GM21717 (cell line): ENCODE data around the gene DNAI7.
A peak's percentile ranks its signal among the peaks of the same experiment; 100 is the strongest.

ENCODE experiments used
- ATAC-seq: cut with Tn5 transposase; IDR thresholded peaks from one replicate; pipeline ENCODE4 v1.9.1; 2021; ENCODE audit warnings: mild to moderate bottlenecking, moderate library complexity; ENCODE audit not compliant: unreplicated experiment

The DNAI7 gene

GRCh38 chr12:25107920-25108319 lies 87.0 kb downstream of the DNAI7 start:
- peak; percentile 97 for ATAC-seq

DNA sequence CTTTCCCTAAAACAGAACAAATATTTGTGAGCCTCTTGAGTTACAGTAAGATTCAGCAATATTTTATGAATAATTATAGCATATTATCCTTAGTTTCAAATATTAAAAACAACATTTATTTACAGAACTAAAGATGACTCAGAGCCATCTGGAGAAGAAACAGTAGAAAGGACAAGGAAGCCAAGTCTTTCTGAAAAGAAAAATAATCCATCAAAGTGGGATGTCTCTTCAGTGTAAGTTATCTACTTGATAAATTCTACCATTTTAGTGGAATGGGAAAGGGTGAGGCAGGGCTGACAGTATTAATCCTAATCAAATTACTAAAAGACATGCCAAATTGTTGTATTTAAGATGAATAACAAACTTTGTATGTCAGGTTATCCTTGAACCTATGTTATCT lies 88.1 kb downstream of the DNAI7 start:
- no peak for ATAC-seq

- ATAC-seq = no peak
Observed at GRCh38 chr12:25102402-25102801, 92.6 kb downstream of the DNAI7 start.

DNA sequence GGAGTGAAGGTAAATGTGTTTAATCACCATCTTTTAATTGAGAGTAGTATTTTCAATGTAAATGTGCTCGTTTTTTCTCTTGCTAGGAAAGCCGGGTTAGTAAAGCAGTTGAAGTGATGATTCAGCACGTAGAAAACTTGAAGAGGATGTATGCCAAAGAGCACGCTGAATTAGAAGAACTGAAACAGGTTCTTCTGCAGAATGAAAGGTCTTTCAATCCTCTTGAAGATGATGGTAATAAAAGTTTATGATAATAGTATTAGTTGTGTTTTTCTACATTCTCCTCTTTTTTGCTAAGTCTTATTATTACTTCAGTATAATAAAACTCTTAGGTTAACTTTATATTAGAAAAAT lies 93.9 kb downstream of the DNAI7 start:
- ATAC-seq = no peak

- ATAC-seq = no peak
Observed at GRCh38 chr12:25100194-25101091, 94.5 kb downstream of the DNAI7 start.

- ATAC-seq = no peak
Observed at GRCh38 chr12:25099010-25099409, 96.0 kb downstream of the DNAI7 start.

- ATAC-seq = no peak
Observed at GRCh38 chr12:25089738-25090137, 105.2 kb downstream of the DNAI7 start.

- no peak for ATAC-seq
Observed at GRCh38 chr12:25087596-25087995, 107.4 kb downstream of the DNAI7 start.

DNA sequence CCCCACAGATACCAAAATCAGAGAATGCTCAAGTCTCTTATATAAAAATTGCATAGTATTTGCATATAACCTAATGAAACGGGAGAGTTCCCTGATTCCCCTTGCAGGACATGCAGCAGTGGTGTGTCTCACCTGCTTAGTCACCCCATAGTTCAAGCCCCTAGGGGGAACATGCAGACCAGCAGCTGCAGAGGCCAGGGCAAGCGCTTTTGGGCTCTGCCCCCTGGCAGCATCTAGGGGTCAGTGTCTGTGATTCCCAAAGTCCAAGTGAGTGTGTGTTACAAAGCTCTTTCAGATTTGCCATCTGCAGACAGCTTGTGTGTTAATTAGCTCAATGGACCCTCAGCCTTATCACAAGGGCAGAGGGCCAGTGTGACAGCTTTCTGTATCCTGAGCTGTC lies 110.1 kb downstream of the DNAI7 start:
- ATAC-seq = no peak

GRCh38 chr12:25083211-25083610 lies 111.7 kb downstream of the DNAI7 start:
- ATAC-seq = no peak

- ATAC-seq = no peak
Observed at GRCh38 chr12:25082628-25083027, 112.3 kb downstream of the DNAI7 start.

GRCh38 chr12:25079393-25079792 lies 115.6 kb downstream of the DNAI7 start:
- no peak for ATAC-seq

DNA sequence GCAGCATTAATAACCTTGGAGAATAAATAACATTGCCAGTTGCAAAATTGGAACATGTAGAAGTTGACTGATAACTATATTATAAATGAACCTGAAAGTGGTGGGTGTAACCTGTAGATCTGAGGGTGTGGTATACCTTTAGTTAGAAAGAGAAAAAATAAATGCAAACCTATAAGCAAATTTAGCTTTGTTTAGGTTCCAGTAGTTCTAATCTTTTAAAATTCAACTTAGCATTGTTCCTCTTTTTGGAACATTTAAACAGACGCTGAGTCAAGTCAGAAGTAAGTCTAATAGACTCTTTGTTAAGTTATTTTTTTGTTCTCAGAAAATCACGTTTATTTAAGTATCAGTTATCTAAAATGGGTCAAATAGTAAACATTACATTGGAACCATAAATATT lies 120.0 kb downstream of the DNAI7 start:
- peak; percentile 68 for ATAC-seq

DNA sequence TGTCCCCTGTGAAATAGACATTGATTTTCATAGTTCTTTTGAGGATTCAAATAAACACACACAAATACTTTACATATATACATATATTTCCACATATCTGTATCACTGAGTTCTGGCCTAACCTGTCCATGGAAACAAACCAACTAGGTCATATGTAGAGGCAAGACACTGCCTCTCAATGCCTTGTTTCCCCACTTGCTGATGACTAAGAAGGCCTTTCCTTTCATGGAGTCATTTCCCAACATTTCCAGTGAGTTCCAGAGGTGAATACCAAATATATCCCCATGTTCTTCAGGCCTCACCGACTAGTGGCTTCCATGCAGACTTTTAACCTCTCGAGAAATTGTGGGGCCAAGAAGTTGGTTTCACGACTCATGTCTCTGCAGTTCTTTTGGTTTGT lies 120.8 kb downstream of the DNAI7 start:
- no peak for ATAC-seq

GRCh38 chr12:25072906-25073650 lies 121.9 kb downstream of the DNAI7 start:
- no peak for ATAC-seq

DNA sequence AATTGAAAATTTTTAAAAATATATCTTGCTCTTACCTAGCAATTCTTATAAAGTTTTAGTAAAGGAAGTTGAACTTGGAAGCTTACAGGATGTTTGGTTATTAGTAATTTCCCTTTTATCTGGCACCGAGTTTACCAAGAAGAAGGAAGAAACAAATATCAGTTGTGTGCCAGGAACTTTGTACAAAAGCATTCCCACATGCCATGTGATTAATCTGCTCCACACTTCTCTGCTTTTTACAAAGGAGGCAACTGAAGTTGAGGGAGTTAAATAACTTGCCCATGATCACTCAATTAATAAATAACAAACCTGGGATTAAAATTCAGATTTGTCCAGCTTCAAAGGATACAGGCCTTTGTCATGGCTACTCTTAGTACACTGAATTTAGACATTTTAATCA lies 123.6 kb downstream of the DNAI7 start:
- no peak for ATAC-seq

DNA sequence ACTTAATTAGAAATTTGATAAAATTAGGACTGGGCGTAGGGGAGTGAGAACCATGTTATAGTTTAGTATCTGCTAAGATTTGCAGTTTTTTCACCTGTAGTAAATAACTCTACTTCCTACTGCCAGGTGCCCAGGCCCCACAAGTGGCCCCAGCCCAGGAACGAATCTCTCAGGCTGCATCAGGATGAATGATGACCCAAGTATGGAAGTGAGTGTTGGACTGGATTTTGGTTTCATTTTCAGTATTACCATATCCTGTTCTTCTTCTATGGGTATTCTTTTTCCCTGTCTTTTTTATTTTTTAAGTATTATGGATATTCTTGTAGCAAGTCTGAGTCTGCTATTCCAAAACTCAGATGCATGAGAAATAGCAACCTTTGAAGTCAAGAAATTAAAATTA lies 125.7 kb downstream of the DNAI7 start:
- ATAC-seq = no peak

DNA sequence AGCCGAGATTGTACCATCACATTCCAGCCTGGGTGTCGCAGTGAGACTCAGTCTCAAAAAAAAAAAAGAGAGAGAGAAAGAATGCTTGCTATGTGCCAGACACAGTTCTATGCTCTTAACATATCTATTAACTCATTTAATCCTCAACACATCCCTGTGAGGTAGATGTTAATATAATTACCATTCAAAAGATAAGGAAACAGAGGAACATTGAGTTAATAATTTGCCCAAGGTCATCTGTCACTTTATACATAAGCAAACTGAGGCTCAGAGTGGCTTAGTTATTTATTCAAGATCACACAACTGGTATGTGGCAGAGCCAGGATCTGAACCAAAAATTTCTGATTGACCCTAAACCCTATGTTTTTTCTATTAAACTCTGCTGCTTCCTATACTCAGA lies 129.9 kb downstream of the DNAI7 start:
- ATAC-seq = no peak

GRCh38 chr12:25063873-25064628 lies 130.9 kb downstream of the DNAI7 start:
- peak; percentile 44 for ATAC-seq

DNA sequence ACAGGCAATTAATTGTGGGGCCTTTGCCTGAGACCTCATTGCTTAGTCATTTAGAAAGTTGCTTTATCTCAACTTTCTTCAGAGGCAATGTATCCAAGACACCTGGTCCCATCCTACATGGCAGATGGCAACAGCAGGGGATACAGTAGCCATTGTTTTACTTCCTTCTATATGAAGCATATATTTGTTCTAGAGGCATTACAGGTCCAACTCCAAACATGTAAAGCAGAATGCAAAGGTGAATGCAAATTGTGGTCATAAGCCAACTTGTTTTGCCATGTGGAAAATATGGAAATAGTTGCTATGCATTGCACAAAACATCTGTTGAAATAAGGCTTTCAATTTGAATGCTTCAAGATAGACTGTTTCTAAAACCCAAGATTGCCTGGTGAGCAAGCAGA lies 136.3 kb downstream of the DNAI7 start:
- ATAC-seq = peak; percentile 61
